Umbilical cord (tissue), 2 donors: ENCODE results near the gene PLEKHN1. TPM values are rescaled to one million over a fixed set of nuclear protein-coding genes. Genes with fewer than 3 reads are reported as not detected.
A peak's percentile ranks its signal among the peaks of the same experiment; 100 is the strongest.

Source experiments
- DNase-seq: peaks from one replicate; pipeline ENCODE4 v3.0.0-alpha.2; 2015; ENCODE audit warnings: low spot score
- total RNA-seq: library from RNA; depleted of rRNA; stranded (reverse); fragments of >200 nt; gene quantifications from one replicate; pipeline ENCODE4 v1.2.3, GENCODE V29; 2014; ENCODE audit warnings: low replicate concordance; ENCODE audit not compliant: insufficient read depth

The PLEKHN1 gene, protein sequence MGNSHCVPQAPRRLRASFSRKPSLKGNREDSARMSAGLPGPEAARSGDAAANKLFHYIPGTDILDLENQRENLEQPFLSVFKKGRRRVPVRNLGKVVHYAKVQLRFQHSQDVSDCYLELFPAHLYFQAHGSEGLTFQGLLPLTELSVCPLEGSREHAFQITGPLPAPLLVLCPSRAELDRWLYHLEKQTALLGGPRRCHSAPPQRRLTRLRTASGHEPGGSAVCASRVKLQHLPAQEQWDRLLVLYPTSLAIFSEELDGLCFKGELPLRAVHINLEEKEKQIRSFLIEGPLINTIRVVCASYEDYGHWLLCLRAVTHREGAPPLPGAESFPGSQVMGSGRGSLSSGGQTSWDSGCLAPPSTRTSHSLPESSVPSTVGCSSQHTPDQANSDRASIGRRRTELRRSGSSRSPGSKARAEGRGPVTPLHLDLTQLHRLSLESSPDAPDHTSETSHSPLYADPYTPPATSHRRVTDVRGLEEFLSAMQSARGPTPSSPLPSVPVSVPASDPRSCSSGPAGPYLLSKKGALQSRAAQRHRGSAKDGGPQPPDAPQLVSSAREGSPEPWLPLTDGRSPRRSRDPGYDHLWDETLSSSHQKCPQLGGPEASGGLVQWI
- 1.2 TPM for total RNA-seq

DNA sequence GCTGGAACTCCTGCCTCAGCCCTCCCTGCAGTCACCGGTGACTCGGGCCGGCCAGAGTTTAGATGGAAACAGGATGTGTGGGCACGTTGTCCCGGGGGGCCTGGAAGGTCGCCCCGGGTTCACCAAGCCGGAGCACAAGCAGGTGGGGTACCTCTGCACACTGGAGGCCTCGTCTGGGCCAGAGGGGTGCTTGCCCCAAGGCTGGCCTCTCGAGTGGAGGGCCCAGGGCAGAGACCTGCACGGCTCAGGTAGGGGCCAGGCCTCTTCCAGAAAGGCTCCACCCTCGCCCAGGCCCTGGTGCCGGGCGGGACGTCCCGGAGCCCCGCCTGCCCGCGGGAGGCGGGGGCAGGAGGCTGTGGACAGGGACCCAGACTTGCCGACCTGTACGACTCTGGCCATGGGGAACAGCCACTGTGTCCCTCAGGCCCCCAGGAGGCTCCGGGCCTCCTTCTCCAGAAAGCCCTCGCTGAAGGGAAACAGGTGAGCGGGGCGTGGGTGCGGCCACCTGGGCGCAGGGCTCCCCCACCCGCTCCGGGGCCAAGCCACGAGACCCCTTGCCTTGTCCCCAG lies at the start of gene PLEKHN1:
PLEKHN1 (plus strand) TSS at position 348 of the 569 bp plus-strand sequence; CDS start at position 398, 50 bp downstream.
- no peak for DNase-seq

DNA sequence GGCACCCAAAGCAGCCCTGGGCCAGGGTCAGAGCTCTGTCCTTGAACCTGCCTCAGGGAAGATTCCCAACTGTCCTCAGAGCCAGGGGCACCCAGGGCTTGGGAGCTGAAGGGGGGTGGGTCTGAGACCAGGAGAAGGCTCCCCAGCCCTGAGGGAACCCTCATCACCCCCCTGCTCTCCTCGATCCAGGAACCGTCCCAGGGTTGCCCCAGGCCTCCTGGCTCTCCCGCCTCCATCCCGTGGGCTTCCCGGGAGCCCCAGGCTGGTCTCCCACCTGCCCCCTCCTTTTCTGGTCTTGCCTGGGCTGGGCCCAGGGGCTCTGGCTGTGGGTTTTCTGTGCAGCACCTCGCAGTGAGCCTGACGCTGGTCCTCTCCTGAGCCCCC lies 49.2 kb upstream of the PLEKHN1 start:
- DNase-seq, result no peak

DNA sequence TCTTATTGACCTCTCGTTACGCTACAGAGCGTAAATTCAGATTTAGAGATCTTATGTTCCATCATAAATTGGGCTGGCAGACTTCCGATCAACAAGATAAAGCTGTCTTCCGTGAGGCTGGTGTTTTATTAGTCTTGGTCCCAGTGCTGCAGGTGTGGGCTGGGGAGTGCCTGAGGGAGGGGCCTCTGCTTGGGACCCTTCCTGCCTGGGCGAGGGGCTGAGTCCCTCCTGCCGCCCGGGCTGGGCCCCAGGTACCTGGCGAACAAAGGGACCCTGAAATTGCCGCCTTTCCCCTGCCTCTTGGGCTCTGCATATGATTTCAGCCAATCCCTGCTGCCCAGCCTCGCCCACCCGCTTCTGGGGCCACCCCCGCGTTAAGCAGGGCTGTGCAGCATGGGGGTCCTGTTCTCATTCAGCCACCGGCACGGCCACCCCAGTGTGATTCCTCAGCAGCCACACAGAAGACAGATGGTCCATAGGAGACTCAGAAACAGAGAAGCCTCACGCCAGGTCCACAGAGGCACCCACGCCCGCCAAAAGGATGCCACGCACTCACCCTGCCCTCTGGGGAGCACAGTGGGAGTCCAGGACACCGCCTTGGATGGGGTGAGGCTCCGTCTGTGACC lies 48.7 kb upstream of the PLEKHN1 start:
- no peak for DNase-seq

GRCh38 chr1:918353-918752 lies 47.9 kb upstream of the PLEKHN1 start:
- DNase-seq, result no peak

GRCh38 chr1:918843-919242 lies 47.4 kb upstream of the PLEKHN1 start:
- DNase-seq, result no peak

DNA sequence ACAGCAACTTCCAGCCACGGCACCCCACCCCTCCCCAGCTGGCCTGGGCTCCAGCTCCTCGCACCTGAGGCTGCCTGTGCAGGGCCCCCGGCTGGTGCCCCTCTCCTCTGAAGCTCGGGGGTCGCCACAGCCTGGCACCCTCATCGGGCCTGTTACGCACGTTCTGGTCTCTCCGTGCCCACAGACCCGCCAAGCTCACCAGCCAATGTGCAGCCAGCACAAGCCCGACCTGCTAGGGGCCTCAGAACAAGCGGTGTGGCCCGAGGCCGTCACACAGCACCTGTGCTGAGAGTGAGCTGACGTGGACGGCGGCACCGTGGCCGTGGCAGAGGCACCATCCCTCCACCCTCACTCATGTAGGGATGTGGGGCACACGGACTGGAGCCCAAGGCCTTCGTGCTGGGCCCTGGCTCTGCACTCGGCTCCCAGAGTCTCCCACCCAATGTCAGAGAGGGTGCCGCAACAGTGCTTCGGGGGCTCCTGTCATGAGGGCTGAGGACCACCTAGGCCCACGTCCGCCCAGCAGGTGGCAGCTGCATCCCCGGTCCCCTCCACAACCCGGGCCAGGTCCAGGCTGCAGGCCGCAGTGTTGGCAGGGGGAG lies 46.9 kb upstream of the PLEKHN1 start:
- no peak for DNase-seq

- no peak for DNase-seq
Measured at GRCh38 chr1:920010-920409, 46.3 kb upstream of the PLEKHN1 start.

GRCh38 chr1:920521-920920 lies 45.8 kb upstream of the PLEKHN1 start:
- DNase-seq, result no peak

DNA sequence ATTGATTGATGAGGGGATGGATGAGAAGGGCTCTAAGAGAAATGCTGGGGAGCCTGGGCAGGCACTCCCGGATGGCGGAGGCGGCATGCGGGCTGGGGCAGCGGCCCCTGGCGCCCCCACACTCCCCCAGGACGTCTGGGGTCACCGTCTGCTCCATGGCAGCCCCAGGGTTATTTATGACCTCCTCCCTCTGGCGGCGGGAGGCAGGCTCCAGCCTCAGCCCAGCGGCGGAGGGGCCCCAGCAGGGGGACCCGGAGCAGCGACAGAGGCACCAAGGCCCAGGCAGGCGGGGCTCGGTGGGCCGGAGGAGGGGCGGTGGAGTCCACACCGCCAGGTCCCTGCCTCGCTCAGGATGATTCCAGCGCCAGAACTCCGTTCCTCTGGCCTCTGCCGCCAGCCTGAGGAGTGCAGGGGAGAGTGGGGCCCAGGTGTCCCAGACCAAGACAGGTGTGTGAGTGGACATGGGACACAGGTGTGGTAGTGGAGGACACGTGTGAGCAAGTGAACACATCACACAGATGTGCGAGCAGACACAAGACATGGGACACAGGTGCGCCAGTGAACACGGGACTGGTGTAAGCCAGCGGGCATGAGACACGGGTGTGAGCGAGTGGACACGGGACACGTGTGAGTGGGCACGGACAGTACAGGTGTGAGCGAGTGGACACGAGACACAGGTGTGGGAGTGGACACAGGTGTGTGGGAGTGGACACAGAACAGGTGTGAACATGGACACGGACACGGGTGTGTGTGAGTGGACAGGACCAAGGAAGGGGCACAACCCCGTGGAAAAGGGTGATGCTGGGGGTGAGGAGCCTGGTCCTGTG lies 45.1 kb upstream of the PLEKHN1 start:
- DNase-seq, result peak; percentile 86

DNA sequence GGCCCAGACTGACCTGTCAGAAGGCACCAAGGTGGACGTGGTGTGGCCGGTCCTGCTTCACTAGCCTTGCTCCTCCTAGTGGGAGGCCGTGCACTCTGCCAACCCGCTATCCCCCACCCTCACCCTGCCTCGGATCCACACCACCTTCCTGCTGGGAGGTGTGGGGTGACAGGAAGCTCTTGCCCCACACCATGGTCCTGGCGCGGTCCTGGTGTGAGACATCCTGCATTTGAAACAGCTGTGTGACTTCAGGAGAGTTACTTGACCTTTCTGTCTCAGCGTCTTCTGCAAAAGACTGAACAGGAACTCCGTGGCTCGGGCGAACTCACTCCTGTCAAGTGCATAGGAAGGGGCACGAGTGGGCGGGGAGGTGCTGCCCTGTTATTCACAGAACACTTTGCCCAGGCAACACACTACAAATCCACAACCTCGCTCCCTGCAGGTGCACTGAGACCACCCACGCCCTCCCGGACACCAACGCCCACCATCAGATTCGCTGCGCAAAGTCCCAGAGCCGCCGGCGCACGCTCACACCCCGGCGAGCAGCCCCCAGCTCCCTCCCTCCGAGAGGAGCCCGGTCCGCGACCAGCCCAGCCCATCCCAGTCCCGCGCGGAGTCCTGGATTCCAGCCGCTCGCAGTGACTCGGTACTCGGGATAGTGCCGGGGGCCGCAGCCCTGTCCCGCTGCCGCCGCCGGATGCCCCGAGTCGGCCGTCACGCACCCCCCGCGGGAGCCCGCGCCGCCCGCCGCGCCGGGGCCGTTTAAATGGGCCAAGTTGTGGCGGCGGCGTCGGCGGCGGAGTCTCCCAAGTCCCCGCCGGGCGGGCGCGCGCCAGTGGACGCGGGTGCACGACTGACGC lies 42.9 kb upstream of the PLEKHN1 start, which contains the start of gene SAMD11:
SAMD11 (plus strand) TSS at position 793 of the 860 bp plus-strand sequence. CDS start 509 bp downstream, outside the sequence.
- peak; percentile 82 for DNase-seq

DNA sequence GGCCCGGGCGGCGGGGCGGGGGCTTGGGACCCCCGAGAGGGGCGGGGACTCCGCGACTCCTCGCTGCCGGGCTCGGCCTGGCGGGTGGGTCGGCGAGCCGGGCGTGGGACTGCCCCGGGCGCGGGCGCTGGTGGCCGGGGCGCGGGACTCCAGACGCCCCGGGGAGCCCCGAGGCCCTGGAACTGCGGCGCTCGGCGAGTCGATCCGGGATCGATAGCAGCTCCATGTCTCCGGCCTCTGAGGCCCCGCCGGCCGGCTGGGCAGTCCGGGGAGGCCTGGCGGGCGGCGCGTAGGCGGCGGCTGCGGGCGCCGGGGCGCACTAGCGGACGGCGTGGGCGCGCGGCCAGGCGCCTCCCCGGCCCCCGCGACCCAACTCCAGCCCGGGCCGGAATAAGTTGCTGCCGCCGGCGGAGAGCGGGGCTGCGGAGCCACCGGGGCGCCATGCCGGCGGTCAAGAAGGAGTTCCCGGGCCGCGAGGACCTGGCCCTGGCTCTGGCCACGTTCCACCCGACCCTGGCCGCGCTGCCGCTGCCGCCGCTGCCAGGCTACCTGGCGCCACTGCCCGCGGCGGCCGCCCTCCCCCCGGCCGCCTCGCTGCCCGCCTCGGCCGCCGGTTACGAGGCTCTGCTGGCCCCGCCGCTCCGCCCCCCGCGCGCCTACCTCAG lies 42.2 kb upstream of the PLEKHN1 start:
- DNase-seq, result no peak

GRCh38 chr1:924656-925560 lies 41.4 kb upstream of the PLEKHN1 start:
- DNase-seq, result no peak

DNA sequence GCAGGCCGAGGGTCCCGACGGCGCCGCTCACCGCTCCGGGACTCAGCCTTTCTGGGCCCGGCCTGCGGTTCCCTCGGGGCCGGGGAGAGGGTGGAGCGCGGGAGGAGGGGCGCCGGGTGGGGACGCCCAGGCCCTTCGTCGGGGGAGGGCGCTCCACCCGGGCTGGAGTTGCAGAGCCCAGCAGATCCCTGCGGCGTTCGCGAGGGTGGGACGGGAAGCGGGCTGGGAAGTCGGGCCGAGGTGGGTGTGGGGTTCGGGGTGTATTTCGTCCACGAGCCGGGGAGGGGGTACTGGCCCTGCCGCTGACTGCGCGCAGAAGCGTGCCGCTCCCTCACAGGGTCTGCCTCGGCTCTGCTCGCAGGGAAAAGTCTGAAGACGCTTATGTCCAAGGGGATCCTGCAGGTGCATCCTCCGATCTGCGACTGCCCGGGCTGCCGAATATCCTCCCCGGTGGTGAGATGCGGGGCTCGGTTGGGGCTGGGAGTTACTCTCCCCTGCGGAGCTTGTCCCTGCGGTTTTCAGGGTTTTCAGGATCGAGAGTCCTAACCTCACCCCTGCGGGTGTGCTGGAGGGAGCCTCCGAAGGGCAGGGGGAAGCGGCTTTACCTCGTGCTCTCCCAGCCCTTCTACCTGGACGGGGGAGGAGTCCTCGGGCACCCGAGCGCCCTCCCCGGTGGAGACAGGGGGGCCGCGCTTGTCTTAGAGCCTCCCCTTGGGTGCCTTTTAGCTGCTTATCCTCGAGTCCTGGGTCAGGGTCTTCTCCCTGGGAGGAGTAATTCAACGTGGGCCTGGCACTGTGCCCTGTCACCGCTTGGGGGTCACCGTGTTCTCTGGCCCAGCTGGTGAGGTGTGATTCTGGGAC lies 40.5 kb upstream of the PLEKHN1 start:
- DNase-seq, result peak; percentile 69

DNA sequence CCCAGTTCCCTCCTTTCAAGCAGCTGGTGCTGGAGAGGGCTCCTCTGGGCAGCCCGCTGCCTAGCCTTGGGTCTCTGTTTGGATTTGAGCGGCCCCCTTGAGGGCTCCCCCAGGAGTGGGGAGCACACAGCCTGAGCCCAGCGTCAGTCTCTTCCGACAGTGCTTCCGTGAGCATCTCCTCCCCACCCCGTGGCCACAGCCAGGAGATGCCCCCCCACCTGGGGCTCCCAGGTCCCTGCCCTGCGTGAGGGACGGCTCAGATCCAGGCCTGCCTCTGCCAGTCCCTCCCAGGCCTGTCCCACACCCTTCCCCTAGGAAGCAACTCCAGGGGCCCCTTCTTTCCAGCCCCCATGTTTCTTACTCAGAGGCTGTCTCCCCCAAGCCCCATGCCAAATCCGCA lies 39.0 kb upstream of the PLEKHN1 start:
- DNase-seq, result no peak

DNA sequence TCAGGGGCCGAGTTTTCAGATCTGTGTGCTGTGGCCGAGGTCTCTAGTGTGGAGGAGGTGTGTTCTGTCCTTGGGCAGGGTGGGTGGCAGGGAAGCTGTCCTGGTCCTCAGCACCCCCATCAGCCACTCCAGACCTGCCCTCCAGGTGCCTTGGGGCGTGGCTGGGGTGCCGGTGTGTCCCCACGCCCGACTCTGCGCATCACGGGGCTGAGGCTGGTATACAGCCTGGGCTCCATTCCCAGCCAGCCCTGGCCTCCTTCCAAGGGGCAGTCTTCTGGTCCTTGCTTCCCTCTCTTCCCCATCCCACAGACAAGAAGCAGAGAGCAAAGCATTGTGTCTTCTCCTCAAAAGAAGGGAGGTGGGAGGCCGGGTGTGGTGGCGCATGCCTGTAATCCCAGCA lies 38.5 kb upstream of the PLEKHN1 start:
- peak; percentile 56 for DNase-seq

DNA sequence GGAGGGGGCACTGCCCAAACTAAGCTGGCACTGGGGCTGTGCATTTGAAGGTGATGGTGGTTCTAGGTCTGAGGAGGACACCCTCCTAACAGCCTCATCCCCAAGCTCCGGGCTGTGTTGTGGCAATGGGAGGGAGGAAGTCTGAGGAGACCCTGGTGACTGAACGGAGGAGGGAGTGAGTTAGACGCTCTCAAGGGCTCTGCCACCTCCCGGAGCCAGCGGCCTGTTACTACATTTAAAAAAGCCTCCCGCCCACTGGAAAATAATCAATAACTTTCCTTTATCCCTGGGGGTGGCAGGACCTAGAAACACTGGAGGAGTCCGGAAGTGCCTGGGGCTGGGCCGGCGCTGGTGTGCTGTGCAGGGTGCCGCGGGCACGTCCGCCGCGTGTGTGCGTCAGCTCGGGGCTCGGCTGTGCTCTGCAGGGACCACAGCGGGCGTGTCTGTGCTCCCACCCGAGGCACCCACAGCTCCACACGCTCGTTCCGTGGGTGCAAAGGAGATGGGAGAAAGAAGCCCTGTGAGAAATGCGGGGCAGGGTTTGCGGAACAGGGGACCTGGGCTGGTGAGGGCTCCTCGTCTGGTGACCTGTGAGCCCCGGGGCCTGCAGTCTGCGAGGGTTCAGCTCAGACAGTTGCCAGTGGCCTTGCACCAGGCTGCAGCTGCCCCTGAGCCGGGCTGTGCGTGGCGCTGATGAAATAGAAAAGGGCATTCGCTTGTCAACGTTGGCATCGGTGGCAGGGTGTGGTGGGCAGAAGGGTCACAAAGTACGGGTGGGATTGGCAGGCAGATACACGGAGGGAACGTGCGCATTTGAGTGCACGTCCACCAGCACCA lies 37.2 kb upstream of the PLEKHN1 start:
- DNase-seq, result no peak
